ENCODE measurements around the gene THADA. TPM values are rescaled to one million over a fixed set of nuclear protein-coding genes. Genes with fewer than 3 reads are reported as not detected.
A peak's percentile ranks its signal among the peaks of the same experiment; 100 is the strongest.

The THADA gene
- total RNA-seq, 1 donor from 2014 or later: 51.4 TPM

DNA sequence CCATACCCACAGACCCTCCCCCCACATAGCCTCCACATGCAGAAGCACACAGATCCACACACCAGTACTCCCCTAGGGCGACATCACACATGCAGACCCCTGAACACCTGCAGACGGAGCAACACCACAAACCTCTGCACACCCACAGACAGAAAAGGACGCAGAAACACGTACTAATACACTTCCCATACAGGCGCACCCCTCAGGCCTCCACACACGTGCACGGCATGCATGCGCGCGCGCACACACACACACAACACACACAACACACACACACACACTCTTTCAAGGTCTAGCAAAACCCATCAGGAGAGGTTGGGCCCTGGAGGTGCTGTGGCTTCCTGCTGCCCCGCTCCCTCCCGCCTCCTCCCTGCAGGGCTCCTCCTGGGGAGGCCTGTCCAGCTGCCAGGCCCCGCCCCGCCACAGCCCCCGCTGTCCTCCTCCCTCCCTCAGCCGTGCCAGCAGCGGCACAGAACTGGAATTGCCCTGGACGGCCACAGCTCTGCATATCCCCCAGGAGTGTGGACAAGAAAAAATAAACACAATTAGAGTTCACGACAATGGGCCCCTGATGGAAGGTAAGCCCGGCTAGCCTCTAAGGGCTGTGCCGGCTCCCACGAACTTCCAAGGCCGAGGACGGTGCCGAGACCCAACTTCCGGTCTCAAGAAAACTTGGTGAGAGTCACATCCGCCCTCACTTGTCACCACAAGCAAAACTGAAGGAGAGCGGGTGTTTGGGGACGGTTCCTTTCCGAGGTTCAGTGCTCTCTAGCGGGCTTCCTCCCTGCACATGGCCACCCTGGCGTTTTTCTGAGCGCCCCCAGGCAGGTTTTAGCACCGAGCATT is 376.2 kb downstream of the THADA start:
- Mint-ChIP-seq H3K27me3 (peaks cover 2% of the 10 kb centered on the region), H3K4me3 (peak overlapping the region; percentile 92), H3K9me3 (no peaks in the 10 kb centered on the region), H3K27ac (peak overlapping the region; percentile 99), H3K36me3 (ENCODE audit: low read depth) (peaks cover 24% of the 10 kb centered on the region), H3K4me1 (peaks cover 71% of the 10 kb centered on the region)
- peak; percentile 54 for ATAC-seq (ENCODE audit: low read depth)
- POLR2A ChIA-PET: interaction anchor here (0.9 to 13.9 kb wide), 12 partner anchors 8 to 410 kb away, joined by 3 to 561 read pairs (median 8); partner anchors contain the start of gene ZFP36L2
- intact Hi-C loops (cut with micrococcal nuclease): loop anchor here (1.0 to 2.0 kb wide), 6 partner anchors 24 to 949 kb away; partner anchors contain the start of gene PPM1B
- DNase-seq: peak; percentile 58
- TF ChIP-seq, protein P1, sequence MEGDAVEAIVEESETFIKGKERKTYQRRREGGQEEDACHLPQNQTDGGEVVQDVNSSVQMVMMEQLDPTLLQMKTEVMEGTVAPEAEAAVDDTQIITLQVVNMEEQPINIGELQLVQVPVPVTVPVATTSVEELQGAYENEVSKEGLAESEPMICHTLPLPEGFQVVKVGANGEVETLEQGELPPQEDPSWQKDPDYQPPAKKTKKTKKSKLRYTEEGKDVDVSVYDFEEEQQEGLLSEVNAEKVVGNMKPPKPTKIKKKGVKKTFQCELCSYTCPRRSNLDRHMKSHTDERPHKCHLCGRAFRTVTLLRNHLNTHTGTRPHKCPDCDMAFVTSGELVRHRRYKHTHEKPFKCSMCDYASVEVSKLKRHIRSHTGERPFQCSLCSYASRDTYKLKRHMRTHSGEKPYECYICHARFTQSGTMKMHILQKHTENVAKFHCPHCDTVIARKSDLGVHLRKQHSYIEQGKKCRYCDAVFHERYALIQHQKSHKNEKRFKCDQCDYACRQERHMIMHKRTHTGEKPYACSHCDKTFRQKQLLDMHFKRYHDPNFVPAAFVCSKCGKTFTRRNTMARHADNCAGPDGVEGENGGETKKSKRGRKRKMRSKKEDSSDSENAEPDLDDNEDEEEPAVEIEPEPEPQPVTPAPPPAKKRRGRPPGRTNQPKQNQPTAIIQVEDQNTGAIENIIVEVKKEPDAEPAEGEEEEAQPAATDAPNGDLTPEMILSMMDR (IDR thresholded peaks at IDR 0.05): no peak
- CTCF ChIA-PET: interaction anchor here (0.9 to 12.6 kb wide), 7 partner anchors 8 to 264 kb away, joined by 4 to 336 read pairs (median 7); no protein-coding TSS in a partner anchor

DNA sequence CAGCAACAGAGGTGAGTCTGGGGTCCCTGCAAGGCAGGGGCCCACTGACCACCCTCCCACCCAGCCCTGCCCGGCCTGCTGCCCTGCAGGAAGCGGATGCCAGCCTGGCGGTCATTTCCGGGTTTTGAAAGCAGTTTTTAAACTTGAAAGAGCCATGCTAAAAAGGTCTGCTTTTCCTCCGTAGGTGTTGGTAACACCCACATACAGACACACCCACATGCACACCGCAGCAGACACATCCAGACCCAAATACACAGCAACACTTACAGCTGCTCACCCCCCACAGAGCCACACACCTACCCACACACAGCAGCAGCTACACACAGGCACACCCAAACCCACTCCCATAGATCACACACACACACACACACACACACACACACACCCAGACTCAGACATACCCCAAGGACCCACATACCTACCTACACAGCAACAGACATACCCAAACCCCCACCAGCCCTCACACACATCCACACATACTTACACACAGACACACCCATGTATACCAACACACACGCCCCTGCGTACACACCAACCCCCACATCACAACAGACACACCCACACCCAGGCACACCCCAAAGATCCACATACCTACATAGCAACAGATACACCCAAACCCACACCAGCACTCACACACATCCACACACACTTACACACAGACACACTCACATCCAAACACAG is 377.0 kb downstream of the THADA start:
- Mint-ChIP-seq H3K27me3 (no peaks in the 10 kb centered on the region), H3K27ac (peak overlapping the region; percentile 99), H3K36me3 (ENCODE audit: low read depth) (peaks cover 20% of the 10 kb centered on the region), H3K4me1 (peaks cover 69% of the 10 kb centered on the region), H3K4me3 (peak overlapping the region; percentile 92), H3K9me3 (no peaks in the 10 kb centered on the region)
- ChIA-PET CTCF (interaction anchor here (0.8 to 12.6 kb wide), 8 partner anchors 9 to 272 kb away, joined by 3 to 336 read pairs (median 5); no protein-coding TSS in a partner anchor), POLR2A (interaction anchor here (1.0 to 13.9 kb wide), 10 partner anchors 9 to 409 kb away, joined by 3 to 561 read pairs (median 8); partner anchors contain the start of gene ZFP36L2)
- intact Hi-C loops (cut with micrococcal nuclease): loop anchor here (1.0 kb wide), 1 partner anchor 7 kb away; the partner anchor contains the start of gene ZFP36L2
- TF ChIP-seq, protein P1 (IDR thresholded peaks at IDR 0.05): no peak
- ATAC-seq (ENCODE audit: low read depth): peak; percentile 58
- peak; percentile 44 for DNase-seq

DNA sequence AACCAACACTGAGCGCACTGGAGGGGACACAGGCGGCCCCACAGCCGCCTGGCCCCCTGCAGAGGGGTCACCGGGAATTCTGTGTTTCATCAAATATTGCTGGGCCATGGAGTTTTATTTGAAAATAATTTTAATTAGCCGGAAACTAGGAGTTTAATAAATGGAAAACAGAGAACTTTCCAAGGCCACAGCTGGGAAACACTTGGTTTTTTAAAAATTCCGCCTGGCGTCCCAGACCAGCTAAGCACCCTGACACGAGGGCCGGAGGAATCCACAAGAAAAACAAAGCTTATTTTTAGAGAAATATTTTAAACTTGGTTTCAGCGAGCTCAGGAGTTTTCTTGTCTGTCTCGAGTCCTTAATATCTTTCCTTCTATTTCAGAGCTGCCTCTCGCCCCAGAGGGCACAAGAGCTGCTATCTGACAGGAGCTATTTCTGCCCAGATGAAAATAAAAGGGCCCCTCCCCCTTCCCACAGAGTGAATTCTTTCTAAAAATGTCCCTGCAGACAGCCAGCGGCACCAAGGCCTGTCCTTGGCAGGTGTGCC is 377.6 kb downstream of the THADA start:
- no peaks in the 10 kb centered on the region for H3K27me3 Mint-ChIP-seq
- H3K36me3 Mint-ChIP-seq (ENCODE audit: low read depth): peaks cover 16% of the 10 kb centered on the region
- no peaks in the 10 kb centered on the region for H3K9me3 Mint-ChIP-seq
- CTCF ChIA-PET: interaction anchor here (0.8 to 12.6 kb wide), 8 partner anchors 9 to 271 kb away, joined by 3 to 336 read pairs (median 5); no protein-coding TSS in a partner anchor
- TF ChIP-seq, protein P1 (IDR thresholded peaks at IDR 0.05): no peak
- ATAC-seq (ENCODE audit: low read depth) (no peak), DNase-seq (no peak)
- H3K4me3 Mint-ChIP-seq: peak overlapping the region; percentile 92
- H3K27ac Mint-ChIP-seq: peak overlapping the region; percentile 99
- peaks cover 67% of the 10 kb centered on the region for H3K4me1 Mint-ChIP-seq
- POLR2A ChIA-PET: interaction anchor here (0.6 to 13.9 kb wide), 11 partner anchors 9 to 243 kb away, joined by 3 to 561 read pairs (median 5); partner anchors contain the start of gene ZFP36L2
- intact Hi-C loops (cut with micrococcal nuclease): loop anchor here (1.0 kb wide), 1 partner anchor 8 kb away; the partner anchor contains the start of gene ZFP36L2

DNA sequence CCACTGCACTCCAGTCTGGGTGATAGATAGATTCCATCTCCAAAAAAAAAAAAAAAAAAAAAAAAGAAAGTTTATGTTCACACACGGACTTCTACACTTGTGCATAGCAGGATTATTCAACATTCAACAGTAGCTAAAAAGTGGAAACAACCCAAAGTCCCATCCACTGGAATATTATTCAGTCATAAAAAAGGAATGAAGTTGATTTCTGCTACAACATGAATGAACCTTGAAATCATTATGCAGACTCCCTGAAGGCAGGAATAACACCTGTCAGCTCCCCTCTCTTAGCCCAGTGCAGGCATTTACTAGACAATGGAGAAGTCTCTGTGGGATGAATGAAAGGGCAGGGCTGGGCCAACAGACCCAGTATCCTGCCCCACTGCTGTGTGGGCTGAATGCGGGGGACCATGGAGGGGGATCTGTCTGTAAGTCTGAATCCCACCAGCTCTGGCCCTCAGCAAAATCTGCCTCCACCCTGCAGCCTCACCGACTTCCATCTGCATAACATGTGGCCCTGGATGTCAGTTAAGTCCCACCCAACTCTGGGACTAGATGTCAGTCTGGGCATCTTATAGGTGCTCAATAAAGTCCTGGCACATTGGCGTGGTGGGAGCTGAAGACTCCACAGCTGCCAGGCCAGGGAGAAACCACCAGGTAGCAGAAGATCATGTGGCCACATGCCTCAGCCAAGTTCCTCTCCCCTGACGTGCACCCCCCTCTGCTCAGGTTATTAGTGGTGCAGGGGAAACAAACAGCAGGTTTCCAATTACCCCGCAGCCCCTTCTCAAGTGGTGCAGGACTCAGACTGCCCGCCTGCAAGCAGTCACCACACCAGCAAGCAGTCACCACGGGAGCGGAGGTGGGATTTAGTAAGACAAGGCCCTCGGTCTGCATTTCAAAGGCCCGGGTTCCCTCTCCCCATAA is 378.3 kb downstream of the THADA start:
- POLR2A ChIA-PET: interaction anchor here (0.6 to 13.9 kb wide), 12 partner anchors 10 to 242 kb away, joined by 3 to 561 read pairs (median 4); partner anchors contain the start of gene ZFP36L2
- Mint-ChIP-seq H3K9me3 (no peaks in the 10 kb centered on the region), H3K27me3 (no peaks in the 10 kb centered on the region), H3K27ac (peak overlapping the region; percentile 99), H3K36me3 (ENCODE audit: low read depth) (peaks cover 11% of the 10 kb centered on the region), H3K4me3 (peak overlapping the region; percentile 44), H3K4me1 (peaks cover 70% of the 10 kb centered on the region)
- intact Hi-C loops (cut with micrococcal nuclease): loop anchor here (1.0 kb wide), 1 partner anchor 9 kb away; the partner anchor contains the start of gene ZFP36L2
- TF ChIP-seq, protein P1 (IDR thresholded peaks at IDR 0.05): no peak
- ATAC-seq (ENCODE audit: low read depth) (no peak), DNase-seq (no peak)
- CTCF ChIA-PET: interaction anchor here (0.9 to 12.6 kb wide), 7 partner anchors 10 to 270 kb away, joined by 3 to 336 read pairs (median 5); no protein-coding TSS in a partner anchor

Measured in activated B cell treated with CpG ODN at 0.5 μM for 24 hours (primary cell).